ENCODE measurements around the gene TMEM179.
"Not testable (repeated sequence)": the region's sequence is repeated elsewhere in the genome, so short reads cannot be mapped to it uniquely, and the experiment has no call there.

Gene TMEM179

GRCh38 chr14:104637546-104638003, 33.0 kb upstream of the TMEM179 start:
- no peak for DNase-seq

- DNase-seq = not testable (repeated sequence)
Measured at GRCh38 chr14:104636846-104637545, 32.4 kb upstream of the TMEM179 start.

- no peak for DNase-seq
Measured at GRCh38 chr14:104636131-104636530, 31.6 kb upstream of the TMEM179 start.

GRCh38 chr14:104635717-104636116, 31.1 kb upstream of the TMEM179 start:
- no peak for DNase-seq

GRCh38 chr14:104634886-104635570, 30.5 kb upstream of the TMEM179 start:
- no peak for DNase-seq

GRCh38 chr14:104634138-104634760, 29.7 kb upstream of the TMEM179 start:
- no peak for DNase-seq

GRCh38 chr14:104633276-104634137, 28.9 kb upstream of the TMEM179 start:
- DNase-seq = no peak

GRCh38 chr14:104632781-104633180, 28.2 kb upstream of the TMEM179 start:
- no peak for DNase-seq

- no peak for DNase-seq
Measured at GRCh38 chr14:104624939-104625338, 20.4 kb upstream of the TMEM179 start.

GRCh38 chr14:104614126-104614812, 9.7 kb upstream of the TMEM179 start:
- DNase-seq = no peak

GRCh38 chr14:104611881-104612280, 7.3 kb upstream of the TMEM179 start:
- no peak for DNase-seq

- DNase-seq = no peak
Measured at GRCh38 chr14:104610749-104611310, 6.3 kb upstream of the TMEM179 start.

- no peak for DNase-seq
Measured at GRCh38 chr14:104609666-104610065, 5.1 kb upstream of the TMEM179 start.

GRCh38 chr14:104603711-104604401, 716 bp downstream of the TMEM179 start:
- DNase-seq = peak; percentile 70

- DNase-seq = no peak
Measured at GRCh38 chr14:104602933-104603325, 1.6 kb downstream of the TMEM179 start.

GRCh38 chr14:104602315-104602932, 2.1 kb downstream of the TMEM179 start:
- DNase-seq = no peak

GRCh38 chr14:104601786-104602185, 2.8 kb downstream of the TMEM179 start:
- DNase-seq = peak; percentile 78

- no peak for DNase-seq
Measured at GRCh38 chr14:104600805-104601204, 3.8 kb downstream of the TMEM179 start.

- DNase-seq = no peak
Measured at GRCh38 chr14:104600141-104600643, 4.4 kb downstream of the TMEM179 start.

GRCh38 chr14:104599446-104599845, 5.1 kb downstream of the TMEM179 start:
- no peak for DNase-seq

- DNase-seq = no peak
Measured at GRCh38 chr14:104598910-104599273, 5.7 kb downstream of the TMEM179 start.
